ENCODE data around the gene PDS5B.

Gene PDS5B

GRCh38 chr13:32588736-32589135 is 2.5 kb downstream of the PDS5B start:
- DNase-seq, result no peak

GRCh38 chr13:32589471-32589870 is 3.2 kb downstream of the PDS5B start:
- no peak for DNase-seq

- DNase-seq, result no peak
Measured at GRCh38 chr13:32590266-32590665, 4.0 kb downstream of the PDS5B start.

- DNase-seq, result no peak
Measured at GRCh38 chr13:32592082-32592481, 5.8 kb downstream of the PDS5B start.

- peak; percentile 51 for DNase-seq
Measured at GRCh38 chr13:32594157-32594738, 8.0 kb downstream of the PDS5B start.

GRCh38 chr13:32595306-32595705 is 9.1 kb downstream of the PDS5B start:
- DNase-seq, result no peak

- DNase-seq, result no peak
Measured at GRCh38 chr13:32600890-32601289, 14.6 kb downstream of the PDS5B start.

- DNase-seq, result peak; percentile 56
Measured at GRCh38 chr13:32609428-32609827, 23.2 kb downstream of the PDS5B start.

GRCh38 chr13:32610538-32610937 is 24.3 kb downstream of the PDS5B start:
- DNase-seq, result no peak

GRCh38 chr13:32610977-32611376 is 24.7 kb downstream of the PDS5B start:
- no peak for DNase-seq

GRCh38 chr13:32616883-32617511 is 30.7 kb downstream of the PDS5B start:
- DNase-seq, result no peak

GRCh38 chr13:32622827-32623226 is 36.6 kb downstream of the PDS5B start:
- DNase-seq, result no peak

GRCh38 chr13:32624441-32624840 is 38.2 kb downstream of the PDS5B start:
- DNase-seq, result peak; percentile 18

- DNase-seq, result no peak
Measured at GRCh38 chr13:32627793-32628192, 41.5 kb downstream of the PDS5B start.

- no peak for DNase-seq
Measured at GRCh38 chr13:32629313-32629712, 43.1 kb downstream of the PDS5B start.

- DNase-seq, result no peak
Measured at GRCh38 chr13:32629866-32630265, 43.6 kb downstream of the PDS5B start.

GRCh38 chr13:32632343-32632909 is 46.2 kb downstream of the PDS5B start:
- DNase-seq, result no peak

- DNase-seq, result no peak
Measured at GRCh38 chr13:32636711-32637110, 50.5 kb downstream of the PDS5B start.

- DNase-seq, result no peak
Measured at GRCh38 chr13:32638739-32639138, 52.5 kb downstream of the PDS5B start.

- peak; percentile 62 for DNase-seq
Measured at GRCh38 chr13:32639502-32640105, 53.4 kb downstream of the PDS5B start.

GRCh38 chr13:32642316-32642715 is 56.1 kb downstream of the PDS5B start:
- no peak for DNase-seq

- DNase-seq, result no peak
Measured at GRCh38 chr13:32642858-32643257, 56.6 kb downstream of the PDS5B start.

- no peak for DNase-seq
Measured at GRCh38 chr13:32645854-32646253, 59.6 kb downstream of the PDS5B start.

- no peak for DNase-seq
Measured at GRCh38 chr13:32647926-32648325, 61.7 kb downstream of the PDS5B start.

Measured in fibroblast of skin of right biceps (primary cell).